A549 treated with AZD9567 at 1 μM for 4 hours (cell line): Measurements from ENCODE around the gene VCPKMT. TPM values are rescaled to one million over a fixed set of nuclear protein-coding genes. Genes with fewer than 3 reads are reported as not detected.

Experiments used
- total RNA-seq: library from RNA; stranded (reverse); fragments of 200-300 nt; extraction: Qiagen RNA extraction; gene quantifications from 5 replicates; pipeline ENCODE4 v1.2.3, GENCODE V29; 2022; ENCODE audit not compliant: insufficient read depth

The VCPKMT gene
- 4.0 to 11.5 TPM (median 9.5 TPM) in 5 replicates for total RNA-seq

GRCh38 chr14:50116181-50116956 is at the start of gene VCPKMT:
Gene VCPKMT (minus strand): TSS chr14:50116572. CDS start chr14:50116552, 20 bp downstream.

Other genes with a start within 250 kb of the VCPKMT start
- gene ARF6, start 223.5 kb downstream of the VCPKMT start, total RNA-seq: 67.7 to 90.3 TPM (median 75.6 TPM) in 5 replicates
- 8.1 to 14.6 TPM (median 11.8 TPM) in 5 replicates for gene SOS2, start 115.0 kb upstream of the VCPKMT start, total RNA-seq
- 8.5 to 11.4 TPM (median 10.5 TPM) in 5 replicates for gene L2HGDH, start 195.7 kb upstream of the VCPKMT start, total RNA-seq
- 9.4 to 14.8 TPM (median 12.9 TPM) in 5 replicates for gene DMAC2L, start 195.8 kb upstream of the VCPKMT start, total RNA-seq